HepG2 (cell line): ENCODE results near the gene PSMC3IP. TPM values are rescaled to one million over a fixed set of nuclear protein-coding genes. Genes with fewer than 3 reads are reported as not detected.
A peak's percentile ranks its signal among the peaks of the same experiment; 100 is the strongest.

Experiments used
- IRX3 ChIP-seq: sonication (generic); formaldehyde crosslinking; IDR thresholded peaks from 2 replicates; pipeline ENCODE4 v1.8.1; 2023; ENCODE audit warnings: mild to moderate bottlenecking, low read depth, missing genetic modification reagents, borderline replicate concordance
- SP4 ChIP-seq: sonication (generic); formaldehyde crosslinking; IDR thresholded peaks from 2 replicates; pipeline ENCODE4 v1.8.1; 2023; ENCODE audit warnings: mild to moderate bottlenecking, missing genetic modification reagents
- TCF7L2 ChIP-seq: IDR thresholded peaks from 2 replicates; pipeline ENCODE4 v1.6.1; 2011; ENCODE audit warnings: mild to moderate bottlenecking, low read depth, low read length, moderate library complexity
- ZFAT ChIP-seq: sonication (generic); formaldehyde crosslinking; conservative IDR thresholded peaks from 2 replicates; pipeline ENCODE4 v1.8.1; 2023; ENCODE audit warnings: missing genetic modification reagents, inconsistent platforms
- ZNF10 ChIP-seq: sonication (generic); formaldehyde crosslinking; IDR thresholded peaks from 2 replicates; pipeline ENCODE4 v1.4.0; 2020; ENCODE audit warnings: mild to moderate bottlenecking, low read depth, missing genetic modification reagents, borderline replicate concordance
- ZNF343 ChIP-seq: sonication (generic); formaldehyde crosslinking; IDR thresholded peaks from 2 replicates; pipeline ENCODE4 v1.4.0; 2020; ENCODE audit warnings: mild to moderate bottlenecking, missing genetic modification reagents
- ZNF501 ChIP-seq: sonication (generic); formaldehyde crosslinking; IDR thresholded peaks from 2 replicates; pipeline ENCODE4 v1.5.1; 2020; ENCODE audit warnings: mild to moderate bottlenecking, moderate library complexity, missing genetic modification reagents
- polyA plus RNA-seq, 8 experiments: library from polyadenylated mRNA; depleted of rRNA in 3 of 8; stranded (reverse) in 7 of 8; unstranded in 1 of 8; fragments of >200 nt; fragmentation: Illumina TruSeq in 4 of 8; extraction: Trizol in 4 of 8; gene quantifications; 2 replicates each; pipeline versions ENCODE4 v1.2.1 to v1.2.3, GENCODE V29; 2011 to 2016; ENCODE audit warnings: low read depth in 4 of 8, missing spikeins in 1 of 8, mixed read lengths in 1 of 8; ENCODE audit not compliant: insufficient read depth in 1 of 8
- total RNA-seq, 5 experiments: library from RNA; depleted of rRNA; stranded (reverse); fragments of >200 nt; fragmentation: Illumina TruSeq; extraction: Trizol; gene quantifications; 2 replicates each; pipeline ENCODE4 v1.2.3, GENCODE V29; 2016; ENCODE audit warnings: low read depth in 1 of 5
- TF ChIP-seq, protein P1 (sequence below): sonication (generic); formaldehyde crosslinking; IDR thresholded peaks from 2 replicates; pipeline ENCODE4 v1.4.0; 2020; ENCODE audit warnings: mild to moderate bottlenecking, missing genetic modification reagents, borderline replicate concordance
- TF ChIP-seq, protein P2 (sequence below): sonication (generic); formaldehyde crosslinking; IDR thresholded peaks from 2 replicates; pipeline ENCODE4 v1.4.0; 2020; ENCODE audit warnings: missing genetic modification reagents, borderline replicate concordance
- TF ChIP-seq, protein P3 (sequence below): sonication (generic); formaldehyde crosslinking; IDR thresholded peaks from 2 replicates; pipeline ENCODE4 v1.5.1; 2020; ENCODE audit warnings: mild to moderate bottlenecking, missing genetic modification reagents, moderate library complexity
- TF ChIP-seq, protein P4 (sequence below): sonication (generic); formaldehyde crosslinking; IDR thresholded peaks from 2 replicates; pipeline ENCODE4 v1.4.0; 2020; ENCODE audit warnings: missing genetic modification reagents

Gene PSMC3IP
- total and polyA plus RNA-seq, 2 of the 13 experiments (the other 11 are each of a cell fraction or from before 2014, with no cell fraction given): 6.5 to 22.4 TPM

DNA sequence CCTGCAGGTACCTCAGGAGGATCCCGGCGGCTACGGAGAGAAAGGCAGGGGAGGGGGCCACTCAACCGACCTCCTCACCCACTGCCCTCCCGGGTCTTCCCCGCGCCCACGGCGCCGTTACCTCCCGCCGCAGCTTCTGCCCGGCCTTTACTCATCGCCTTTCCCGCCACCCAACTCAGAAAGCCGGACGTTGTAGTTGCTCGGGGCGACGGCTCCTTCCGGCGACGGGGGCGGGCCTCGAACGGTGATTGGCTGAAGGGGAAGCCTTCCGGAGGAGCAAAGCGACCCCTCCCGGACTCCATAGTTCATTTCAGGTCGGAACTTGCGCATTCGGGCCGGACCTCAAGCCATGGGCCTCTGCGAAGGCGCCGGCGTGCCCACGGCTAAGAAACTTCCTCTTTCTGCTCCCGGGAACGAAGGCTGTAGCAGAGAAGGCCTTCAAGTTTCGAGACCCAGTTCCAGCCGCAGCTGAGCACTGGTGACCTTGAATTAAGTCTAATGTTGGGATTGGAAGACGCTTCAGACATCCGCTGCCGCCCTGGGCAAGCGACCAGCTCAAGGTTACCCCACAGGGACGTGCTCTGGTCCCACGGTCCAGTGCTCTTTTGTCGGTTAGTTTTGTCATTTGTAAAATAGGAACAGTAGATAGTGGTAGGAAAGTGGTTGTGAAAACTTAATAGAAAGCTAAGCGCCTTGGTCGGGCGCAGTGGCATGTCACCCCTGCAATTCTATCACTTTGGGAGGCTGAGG lies at the start of gene PSMC3IP (continued):
- TF ChIP-seq, protein P1, sequence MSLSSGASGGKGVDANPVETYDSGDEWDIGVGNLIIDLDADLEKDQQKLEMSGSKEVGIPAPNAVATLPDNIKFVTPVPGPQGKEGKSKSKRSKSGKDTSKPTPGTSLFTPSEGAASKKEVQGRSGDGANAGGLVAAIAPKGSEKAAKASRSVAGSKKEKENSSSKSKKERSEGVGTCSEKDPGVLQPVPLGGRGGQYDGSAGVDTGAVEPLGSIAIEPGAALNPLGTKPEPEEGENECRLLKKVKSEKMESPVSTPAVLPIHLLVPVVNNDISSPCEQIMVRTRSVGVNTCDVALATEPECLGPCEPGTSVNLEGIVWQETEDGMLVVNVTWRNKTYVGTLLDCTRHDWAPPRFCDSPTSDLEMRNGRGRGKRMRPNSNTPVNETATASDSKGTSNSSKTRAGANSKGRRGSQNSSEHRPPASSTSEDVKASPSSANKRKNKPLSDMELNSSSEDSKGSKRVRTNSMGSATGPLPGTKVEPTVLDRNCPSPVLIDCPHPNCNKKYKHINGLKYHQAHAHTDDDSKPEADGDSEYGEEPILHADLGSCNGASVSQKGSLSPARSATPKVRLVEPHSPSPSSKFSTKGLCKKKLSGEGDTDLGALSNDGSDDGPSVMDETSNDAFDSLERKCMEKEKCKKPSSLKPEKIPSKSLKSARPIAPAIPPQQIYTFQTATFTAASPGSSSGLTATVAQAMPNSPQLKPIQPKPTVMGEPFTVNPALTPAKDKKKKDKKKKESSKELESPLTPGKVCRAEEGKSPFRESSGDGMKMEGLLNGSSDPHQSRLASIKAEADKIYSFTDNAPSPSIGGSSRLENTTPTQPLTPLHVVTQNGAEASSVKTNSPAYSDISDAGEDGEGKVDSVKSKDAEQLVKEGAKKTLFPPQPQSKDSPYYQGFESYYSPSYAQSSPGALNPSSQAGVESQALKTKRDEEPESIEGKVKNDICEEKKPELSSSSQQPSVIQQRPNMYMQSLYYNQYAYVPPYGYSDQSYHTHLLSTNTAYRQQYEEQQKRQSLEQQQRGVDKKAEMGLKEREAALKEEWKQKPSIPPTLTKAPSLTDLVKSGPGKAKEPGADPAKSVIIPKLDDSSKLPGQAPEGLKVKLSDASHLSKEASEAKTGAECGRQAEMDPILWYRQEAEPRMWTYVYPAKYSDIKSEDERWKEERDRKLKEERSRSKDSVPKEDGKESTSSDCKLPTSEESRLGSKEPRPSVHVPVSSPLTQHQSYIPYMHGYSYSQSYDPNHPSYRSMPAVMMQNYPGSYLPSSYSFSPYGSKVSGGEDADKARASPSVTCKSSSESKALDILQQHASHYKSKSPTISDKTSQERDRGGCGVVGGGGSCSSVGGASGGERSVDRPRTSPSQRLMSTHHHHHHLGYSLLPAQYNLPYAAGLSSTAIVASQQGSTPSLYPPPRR: peak; percentile 57; the same call in 1 of the 2 replicates
- TF ChIP-seq ZNF343 (no peak), IRX3 (CRISPR knock-in tag) (peak; percentile 89), TCF7L2 (no peak), ZNF10 (no peak), ZNF501 (CRISPR knock-in tag) (peak; percentile 86), SP4 (CRISPR knock-in tag) (peak; percentile 78), ZFAT (CRISPR knock-in tag) (no peak)
- TF ChIP-seq, protein P2, sequence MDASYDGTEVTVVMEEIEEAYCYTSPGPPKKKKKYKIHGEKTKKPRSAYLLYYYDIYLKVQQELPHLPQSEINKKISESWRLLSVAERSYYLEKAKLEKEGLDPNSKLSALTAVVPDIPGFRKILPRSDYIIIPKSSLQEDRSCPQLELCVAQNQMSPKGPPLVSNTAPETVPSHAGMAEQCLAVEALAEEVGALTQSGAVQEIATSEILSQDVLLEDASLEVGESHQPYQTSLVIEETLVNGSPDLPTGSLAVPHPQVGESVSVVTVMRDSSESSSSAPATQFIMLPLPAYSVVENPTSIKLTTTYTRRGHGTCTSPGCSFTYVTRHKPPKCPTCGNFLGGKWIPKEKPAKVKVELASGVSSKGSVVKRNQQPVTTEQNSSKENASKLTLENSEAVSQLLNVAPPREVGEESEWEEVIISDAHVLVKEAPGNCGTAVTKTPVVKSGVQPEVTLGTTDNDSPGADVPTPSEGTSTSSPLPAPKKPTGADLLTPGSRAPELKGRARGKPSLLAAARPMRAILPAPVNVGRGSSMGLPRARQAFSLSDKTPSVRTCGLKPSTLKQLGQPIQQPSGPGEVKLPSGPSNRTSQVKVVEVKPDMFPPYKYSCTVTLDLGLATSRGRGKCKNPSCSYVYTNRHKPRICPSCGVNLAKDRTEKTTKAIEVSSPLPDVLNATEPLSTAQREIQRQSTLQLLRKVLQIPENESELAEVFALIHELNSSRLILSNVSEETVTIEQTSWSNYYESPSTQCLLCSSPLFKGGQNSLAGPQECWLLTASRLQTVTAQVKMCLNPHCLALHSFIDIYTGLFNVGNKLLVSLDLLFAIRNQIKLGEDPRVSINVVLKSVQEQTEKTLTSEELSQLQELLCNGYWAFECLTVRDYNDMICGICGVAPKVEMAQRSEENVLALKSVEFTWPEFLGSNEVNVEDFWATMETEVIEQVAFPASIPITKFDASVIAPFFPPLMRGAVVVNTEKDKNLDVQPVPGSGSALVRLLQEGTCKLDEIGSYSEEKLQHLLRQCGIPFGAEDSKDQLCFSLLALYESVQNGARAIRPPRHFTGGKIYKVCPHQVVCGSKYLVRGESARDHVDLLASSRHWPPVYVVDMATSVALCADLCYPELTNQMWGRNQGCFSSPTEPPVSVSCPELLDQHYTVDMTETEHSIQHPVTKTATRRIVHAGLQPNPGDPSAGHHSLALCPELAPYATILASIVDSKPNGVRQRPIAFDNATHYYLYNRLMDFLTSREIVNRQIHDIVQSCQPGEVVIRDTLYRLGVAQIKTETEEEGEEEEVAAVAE (CRISPR knock-in tag): peak; percentile 95
- TF ChIP-seq, protein P3, sequence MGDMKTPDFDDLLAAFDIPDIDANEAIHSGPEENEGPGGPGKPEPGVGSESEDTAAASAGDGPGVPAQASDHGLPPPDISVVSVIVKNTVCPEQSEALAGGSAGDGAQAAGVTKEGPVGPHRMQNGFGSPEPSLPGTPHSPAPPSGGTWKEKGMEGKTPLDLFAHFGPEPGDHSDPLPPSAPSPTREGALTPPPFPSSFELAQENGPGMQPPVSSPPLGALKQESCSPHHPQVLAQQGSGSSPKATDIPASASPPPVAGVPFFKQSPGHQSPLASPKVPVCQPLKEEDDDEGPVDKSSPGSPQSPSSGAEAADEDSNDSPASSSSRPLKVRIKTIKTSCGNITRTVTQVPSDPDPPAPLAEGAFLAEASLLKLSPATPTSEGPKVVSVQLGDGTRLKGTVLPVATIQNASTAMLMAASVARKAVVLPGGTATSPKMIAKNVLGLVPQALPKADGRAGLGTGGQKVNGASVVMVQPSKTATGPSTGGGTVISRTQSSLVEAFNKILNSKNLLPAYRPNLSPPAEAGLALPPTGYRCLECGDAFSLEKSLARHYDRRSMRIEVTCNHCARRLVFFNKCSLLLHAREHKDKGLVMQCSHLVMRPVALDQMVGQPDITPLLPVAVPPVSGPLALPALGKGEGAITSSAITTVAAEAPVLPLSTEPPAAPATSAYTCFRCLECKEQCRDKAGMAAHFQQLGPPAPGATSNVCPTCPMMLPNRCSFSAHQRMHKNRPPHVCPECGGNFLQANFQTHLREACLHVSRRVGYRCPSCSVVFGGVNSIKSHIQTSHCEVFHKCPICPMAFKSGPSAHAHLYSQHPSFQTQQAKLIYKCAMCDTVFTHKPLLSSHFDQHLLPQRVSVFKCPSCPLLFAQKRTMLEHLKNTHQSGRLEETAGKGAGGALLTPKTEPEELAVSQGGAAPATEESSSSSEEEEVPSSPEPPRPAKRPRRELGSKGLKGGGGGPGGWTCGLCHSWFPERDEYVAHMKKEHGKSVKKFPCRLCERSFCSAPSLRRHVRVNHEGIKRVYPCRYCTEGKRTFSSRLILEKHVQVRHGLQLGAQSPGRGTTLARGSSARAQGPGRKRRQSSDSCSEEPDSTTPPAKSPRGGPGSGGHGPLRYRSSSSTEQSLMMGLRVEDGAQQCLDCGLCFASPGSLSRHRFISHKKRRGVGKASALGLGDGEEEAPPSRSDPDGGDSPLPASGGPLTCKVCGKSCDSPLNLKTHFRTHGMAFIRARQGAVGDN (CRISPR knock-in tag): peak; percentile 98
- TF ChIP-seq, protein P4, sequence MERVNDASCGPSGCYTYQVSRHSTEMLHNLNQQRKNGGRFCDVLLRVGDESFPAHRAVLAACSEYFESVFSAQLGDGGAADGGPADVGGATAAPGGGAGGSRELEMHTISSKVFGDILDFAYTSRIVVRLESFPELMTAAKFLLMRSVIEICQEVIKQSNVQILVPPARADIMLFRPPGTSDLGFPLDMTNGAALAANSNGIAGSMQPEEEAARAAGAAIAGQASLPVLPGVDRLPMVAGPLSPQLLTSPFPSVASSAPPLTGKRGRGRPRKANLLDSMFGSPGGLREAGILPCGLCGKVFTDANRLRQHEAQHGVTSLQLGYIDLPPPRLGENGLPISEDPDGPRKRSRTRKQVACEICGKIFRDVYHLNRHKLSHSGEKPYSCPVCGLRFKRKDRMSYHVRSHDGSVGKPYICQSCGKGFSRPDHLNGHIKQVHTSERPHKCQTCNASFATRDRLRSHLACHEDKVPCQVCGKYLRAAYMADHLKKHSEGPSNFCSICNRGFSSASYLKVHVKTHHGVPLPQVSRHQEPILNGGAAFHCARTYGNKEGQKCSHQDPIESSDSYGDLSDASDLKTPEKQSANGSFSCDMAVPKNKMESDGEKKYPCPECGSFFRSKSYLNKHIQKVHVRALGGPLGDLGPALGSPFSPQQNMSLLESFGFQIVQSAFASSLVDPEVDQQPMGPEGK: peak; percentile 34; the same call in 1 of the 2 replicates
